GM21526 (cell line): ENCODE results near the gene PARP1.
"Not testable (repeated sequence)": the region's sequence is repeated elsewhere in the genome, so short reads cannot be mapped to it uniquely, and the experiment has no call there.

ENCODE experiments used
- ATAC-seq: cut with Tn5 transposase; IDR thresholded peaks from one replicate; pipeline ENCODE4 v1.9.1; 2021; ENCODE audit warnings: moderate library complexity; ENCODE audit not compliant: unreplicated experiment, low FRiP score

The PARP1 gene

GRCh38 chr1:226357416-226357815, 50.5 kb downstream of the PARP1 start:
- ATAC-seq, result no peak

DNA sequence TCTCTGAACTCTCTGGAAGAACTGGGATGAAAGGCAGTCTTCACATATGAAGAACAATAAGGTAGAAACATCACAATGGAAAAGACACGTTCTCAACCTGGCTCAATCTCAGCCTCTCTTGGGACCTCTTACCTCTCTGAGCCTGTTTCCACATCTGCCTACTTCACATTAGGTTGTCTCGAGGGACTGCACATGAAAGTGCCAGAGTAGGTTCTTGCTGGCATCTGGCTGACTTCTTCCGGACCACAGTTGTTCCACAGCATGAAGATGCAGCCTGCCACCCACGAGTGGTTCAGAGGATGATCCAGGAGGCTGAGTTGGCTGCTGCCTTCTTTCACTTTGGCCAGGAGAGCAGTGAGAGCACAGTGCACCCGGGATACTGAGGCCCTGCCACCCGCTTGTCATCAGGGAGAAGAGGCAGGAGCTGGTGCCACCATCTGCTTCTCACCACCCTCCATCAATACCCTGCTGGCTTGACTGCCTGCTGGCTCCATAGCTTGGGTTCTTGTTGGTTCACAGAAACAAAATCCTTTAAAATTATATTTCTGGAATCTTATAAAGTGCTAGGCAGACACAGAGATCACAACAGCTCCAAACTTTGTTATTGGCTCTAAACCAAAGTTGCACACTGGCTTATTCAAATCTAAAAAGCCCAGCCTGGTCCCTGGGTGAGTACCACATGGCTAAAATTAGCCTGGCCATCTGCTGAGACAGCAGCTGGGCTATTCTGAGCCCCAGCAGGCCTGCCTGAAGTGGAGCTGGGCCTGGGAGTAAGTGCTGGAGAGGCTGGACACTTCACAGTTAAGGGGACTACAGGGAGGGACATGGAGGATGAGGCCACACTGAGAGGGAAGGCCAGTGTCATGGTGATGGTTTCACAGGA, 52.0 kb downstream of the PARP1 start:
- ATAC-seq, result no peak

- ATAC-seq, result no peak
These were observed 52.9 kb downstream of the PARP1 start for GRCh38 chr1:226355016-226355415.

DNA sequence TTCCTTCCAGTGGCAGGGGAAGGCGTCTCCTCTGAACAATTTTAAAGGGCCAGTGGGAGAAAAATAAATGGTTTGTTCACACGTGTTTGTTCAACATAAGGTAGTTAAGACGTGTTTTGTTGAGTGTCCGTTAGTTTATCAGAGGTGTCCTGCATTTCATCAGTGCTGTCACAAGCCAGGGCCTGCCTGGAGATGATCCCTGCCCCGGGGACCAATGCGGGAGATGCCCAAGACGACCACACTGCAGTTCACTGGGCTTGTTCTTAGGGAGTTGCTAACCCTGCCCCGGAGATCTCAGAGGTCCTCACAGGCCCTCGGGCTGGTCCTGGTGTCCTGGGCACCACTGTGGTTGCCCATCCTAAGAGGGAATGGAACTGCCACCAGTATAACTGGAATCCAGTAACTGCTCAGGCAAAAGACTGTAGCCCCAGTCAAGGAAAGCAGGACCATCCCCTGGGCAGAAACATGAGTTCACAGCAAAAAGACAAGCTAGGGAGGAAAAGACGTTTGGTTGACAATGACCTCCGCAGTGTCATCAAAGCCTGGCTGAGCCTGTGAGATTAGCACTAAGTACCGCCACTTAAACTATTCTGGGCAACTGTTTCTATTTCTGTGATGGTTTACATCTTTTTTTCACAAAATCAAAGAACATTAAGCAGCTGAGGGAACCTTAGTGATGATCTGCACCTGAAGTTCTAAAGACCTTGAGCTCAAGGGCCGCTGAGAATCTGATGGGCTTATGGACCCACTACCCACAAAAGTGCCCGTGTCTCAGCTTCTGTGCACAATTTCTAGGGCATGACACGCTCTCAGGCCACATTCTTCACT, 54.0 kb downstream of the PARP1 start:
- ATAC-seq, result no peak

DNA sequence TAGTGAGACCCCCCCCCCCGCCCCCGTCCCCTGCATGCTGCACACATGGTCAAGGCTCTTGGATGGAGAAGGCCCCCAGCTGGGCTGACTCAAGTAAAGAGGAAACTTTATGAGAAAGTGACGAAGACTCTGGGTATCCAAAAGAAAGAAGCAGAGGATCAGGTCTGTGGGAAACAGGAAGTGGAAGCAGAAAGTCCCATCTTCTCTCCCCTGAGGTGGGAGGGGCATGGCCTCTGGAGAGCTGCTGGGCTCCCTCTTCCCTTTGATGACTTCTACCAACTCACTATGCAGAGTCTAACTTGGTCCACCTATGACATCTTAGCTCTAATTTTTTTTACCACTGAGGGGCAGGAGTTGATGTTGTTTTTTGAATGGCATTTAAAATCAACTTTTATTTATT, 56.2 kb downstream of the PARP1 start:
- ATAC-seq, result no peak

DNA sequence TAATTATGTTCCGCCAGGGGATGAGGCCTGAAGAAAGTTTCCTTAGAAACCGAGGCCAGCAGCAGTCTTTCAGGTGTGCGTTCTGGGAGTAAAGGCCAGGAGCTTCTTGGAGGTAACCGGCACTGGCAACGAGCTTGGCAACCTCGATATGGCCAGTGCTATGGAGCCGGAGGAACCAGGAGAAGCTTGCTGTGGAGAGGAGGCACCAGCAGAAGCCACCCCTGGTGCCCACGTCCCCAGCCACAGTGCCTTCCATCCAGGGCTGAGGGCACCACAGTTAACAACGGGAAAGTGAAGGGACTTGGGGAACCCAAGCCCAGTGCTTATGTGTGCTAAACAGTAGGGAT, 57.4 kb downstream of the PARP1 start:
- no peak for ATAC-seq

GRCh38 chr1:226349801-226350518, 57.9 kb downstream of the PARP1 start:
- ATAC-seq, result no peak

GRCh38 chr1:226349081-226349480, 58.8 kb downstream of the PARP1 start:
- no peak for ATAC-seq

GRCh38 chr1:226344441-226345259, 63.2 kb downstream of the PARP1 start:
- ATAC-seq, result no peak

- no peak for ATAC-seq
These were observed 65.2 kb downstream of the PARP1 start for GRCh38 chr1:226342656-226343055.

GRCh38 chr1:226340111-226340510, 67.8 kb downstream of the PARP1 start:
- not testable (repeated sequence) for ATAC-seq

DNA sequence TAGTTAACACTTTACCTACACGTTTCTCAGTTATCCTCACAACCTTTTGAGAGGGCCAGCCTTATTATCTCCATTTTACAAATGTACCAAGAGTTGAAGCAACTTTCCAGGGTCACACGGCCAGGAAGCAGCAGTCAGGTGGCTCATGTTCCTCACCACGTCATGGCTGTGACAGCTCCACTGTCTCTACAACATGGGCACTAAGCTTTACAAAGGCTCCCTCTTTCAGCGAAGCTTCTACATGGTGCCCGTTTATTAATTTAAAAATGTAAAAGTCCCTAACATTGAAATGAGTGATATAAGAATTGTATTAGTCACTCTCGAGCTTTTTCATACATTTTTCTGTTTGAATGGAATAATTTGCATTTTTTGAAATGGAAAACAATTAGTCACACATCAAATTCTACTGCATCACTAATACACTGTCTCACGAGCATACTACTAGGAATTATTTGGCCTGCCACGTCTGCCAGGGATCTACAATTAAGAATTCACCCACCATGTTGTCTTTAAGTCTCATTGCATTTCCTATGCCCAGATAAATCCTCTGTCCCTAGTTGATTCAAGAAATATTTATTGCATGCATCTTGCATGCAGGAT, 70.5 kb downstream of the PARP1 start:
- no peak for ATAC-seq

DNA sequence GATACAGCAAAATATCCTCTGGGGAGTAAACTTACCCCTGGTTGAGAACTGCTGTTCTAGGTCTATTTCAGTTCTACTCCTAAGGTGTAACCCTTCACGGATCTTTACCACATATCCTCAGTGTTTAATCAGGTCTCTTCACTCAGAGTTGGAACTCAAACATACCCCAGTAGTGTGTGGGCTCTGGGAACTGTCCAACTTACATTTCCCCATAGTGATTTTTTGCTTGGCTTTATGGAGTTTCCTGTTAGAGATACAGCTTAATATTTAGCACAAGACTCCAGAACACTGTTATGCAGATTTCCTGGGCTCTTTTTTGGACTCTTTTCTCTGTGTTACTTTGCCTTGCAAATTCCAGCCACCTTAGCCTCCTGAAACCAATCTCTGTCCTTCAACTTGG, 72.2 kb downstream of the PARP1 start:
- ATAC-seq, result no peak

GRCh38 chr1:226332947-226333346, 74.9 kb downstream of the PARP1 start:
- no peak for ATAC-seq

DNA sequence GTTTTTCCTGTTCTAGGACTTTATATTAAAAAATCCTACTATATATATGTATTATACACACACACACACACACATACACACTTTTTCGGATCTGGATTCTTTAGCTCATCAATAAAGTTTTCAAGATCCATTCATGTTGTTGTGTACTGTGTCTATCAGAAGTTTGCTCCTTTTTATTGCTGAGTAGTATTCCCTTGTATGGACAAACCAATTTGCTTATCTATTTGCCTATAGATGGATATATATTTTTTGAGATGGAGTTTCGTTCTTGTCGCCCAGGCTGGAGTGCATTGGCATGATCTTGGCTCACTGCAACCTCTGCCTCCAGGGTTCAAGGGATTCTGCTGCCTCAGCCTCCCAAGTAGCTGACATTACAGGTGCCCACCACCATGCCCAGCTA, 78.7 kb downstream of the PARP1 start:
- ATAC-seq, result no peak

- ATAC-seq, result no peak
These were observed 80.1 kb downstream of the PARP1 start for GRCh38 chr1:226327761-226328162.

DNA sequence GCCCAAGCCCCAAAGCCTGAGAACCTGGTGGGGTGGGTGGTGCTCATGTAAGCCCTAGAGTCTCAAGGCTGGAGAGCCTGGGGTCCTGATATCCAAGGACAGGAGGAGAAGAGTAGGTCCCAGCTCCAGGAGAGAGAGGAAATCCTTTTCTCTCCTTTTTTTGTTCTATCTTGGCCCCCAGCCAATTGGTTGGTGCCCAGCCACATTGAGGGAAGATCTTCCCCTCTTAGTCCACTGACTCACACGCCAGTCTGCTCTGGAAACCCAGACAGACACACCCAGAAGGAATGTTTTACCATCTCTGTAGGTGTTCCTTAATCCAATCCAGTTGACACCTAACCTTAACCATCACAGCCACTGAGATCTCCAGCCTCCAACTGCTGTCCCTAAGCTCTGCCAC, 82.7 kb downstream of the PARP1 start:
- no peak for ATAC-seq

DNA sequence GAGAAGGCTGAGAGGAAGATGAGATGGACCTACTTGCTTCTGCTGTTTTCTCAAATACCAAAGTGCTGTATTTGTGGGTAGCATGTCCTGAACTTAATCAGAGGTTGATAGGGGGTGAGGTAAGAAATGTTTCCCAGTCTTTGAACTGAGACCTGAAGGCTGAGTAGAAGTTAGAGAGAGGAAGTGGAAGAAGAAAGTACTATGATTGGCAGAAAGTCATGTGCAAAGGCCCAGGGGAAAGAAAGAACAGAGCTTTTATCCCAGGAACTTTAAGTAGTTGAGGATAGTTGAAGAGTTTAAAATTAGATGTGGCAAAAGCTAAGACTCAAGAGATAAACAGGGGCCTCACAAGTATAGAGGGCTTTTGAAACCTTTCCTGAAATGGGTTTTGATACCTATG, 83.4 kb downstream of the PARP1 start:
- no peak for ATAC-seq

DNA sequence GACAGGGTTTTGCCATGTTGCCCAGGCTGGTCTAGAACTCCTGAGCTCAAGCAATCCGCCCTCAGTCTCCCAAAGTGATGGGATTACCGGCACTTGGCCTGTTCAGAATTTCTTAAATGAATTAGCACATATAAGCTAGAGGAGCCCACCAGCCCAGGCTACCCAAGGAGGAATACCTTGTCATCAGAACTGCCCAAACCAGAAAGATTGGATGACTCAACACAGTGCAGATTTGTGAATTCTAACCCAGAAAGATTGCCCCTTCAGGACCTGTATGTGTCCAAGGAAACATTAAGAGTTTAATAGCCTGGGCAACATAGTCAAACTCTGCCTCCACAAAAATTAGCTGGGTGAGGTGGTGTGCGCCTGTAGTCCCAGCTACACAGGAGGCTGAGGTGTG, 84.9 kb downstream of the PARP1 start:
- no peak for ATAC-seq

GRCh38 chr1:226320930-226321329, 87.0 kb downstream of the PARP1 start:
- no peak for ATAC-seq
